Hepatocyte (in vitro differentiated cells): ENCODE data around the gene CD34.

Experiments used
- CTCF ChIP-seq: fragments of 200-600 bp; sonication (generic); IDR thresholded peaks from 2 replicates; pipeline ENCODE4 v1.5.1; 2016; ENCODE audit warnings: antibody characterized with exemption, mild to moderate bottlenecking; ENCODE audit not compliant: poor library complexity
- EZH2phosphoT487 ChIP-seq: fragments of 200-600 bp; sonication (generic); IDR thresholded peaks from one replicate; pipeline ENCODE4 v1.6.1; 2018; ENCODE audit warnings: antibody characterized with exemption, mild to moderate bottlenecking, low read depth, moderate library complexity; ENCODE audit not compliant: unreplicated experiment, severe bottlenecking

DNA sequence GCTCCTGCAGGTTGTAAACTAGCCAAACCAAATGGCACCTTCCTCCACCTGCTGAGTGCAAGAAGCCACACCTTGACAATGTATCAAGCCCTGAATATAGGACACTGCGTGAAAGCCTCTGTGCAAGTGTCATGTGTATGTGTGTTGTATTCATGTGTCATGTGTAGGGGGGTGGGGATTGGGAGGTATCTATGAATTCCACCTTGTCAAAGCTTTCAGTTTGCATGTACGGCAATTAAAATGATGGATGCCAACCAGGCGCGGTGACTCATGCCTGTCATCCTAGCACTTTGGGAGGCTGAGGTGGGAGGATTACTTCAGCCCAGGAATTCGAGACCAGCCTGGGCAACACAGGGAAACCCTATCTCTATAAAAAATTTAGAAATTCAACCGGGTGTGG lies 19.8 kb downstream of the CD34 start:
- TF ChIP-seq CTCF (no peak), EZH2phosphoT487 (no peak)
